ENCODE results near the gene COG3.

DNA sequence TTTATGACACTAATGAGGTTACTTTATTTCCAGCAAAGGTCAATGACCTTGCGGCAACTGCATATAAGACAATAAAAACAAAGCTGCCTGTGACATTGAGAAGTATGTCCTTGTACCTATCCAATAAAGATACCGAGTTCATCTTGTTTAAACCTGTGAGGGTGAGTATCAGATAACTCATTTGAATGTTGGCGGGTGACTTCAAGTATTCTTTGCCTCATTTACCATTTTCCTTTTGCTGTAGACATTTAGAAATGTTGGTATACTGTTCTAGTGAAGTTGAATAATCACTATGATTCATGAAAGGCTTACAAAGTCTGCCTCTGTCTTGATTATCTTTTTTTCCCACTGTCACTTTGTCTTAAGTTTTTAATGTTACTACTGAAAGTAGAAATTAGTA, 65.0 kb downstream of the COG3 start:
- TF ChIP-seq, protein P1, sequence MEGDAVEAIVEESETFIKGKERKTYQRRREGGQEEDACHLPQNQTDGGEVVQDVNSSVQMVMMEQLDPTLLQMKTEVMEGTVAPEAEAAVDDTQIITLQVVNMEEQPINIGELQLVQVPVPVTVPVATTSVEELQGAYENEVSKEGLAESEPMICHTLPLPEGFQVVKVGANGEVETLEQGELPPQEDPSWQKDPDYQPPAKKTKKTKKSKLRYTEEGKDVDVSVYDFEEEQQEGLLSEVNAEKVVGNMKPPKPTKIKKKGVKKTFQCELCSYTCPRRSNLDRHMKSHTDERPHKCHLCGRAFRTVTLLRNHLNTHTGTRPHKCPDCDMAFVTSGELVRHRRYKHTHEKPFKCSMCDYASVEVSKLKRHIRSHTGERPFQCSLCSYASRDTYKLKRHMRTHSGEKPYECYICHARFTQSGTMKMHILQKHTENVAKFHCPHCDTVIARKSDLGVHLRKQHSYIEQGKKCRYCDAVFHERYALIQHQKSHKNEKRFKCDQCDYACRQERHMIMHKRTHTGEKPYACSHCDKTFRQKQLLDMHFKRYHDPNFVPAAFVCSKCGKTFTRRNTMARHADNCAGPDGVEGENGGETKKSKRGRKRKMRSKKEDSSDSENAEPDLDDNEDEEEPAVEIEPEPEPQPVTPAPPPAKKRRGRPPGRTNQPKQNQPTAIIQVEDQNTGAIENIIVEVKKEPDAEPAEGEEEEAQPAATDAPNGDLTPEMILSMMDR (conservative IDR thresholded peaks at IDR 0.05 in 1 of 2, IDR thresholded peaks at IDR 0.05 in 1 of 2; ENCODE audit: low read depth in 1 of 2, low read length in 2 of 2) = no peak
- no peak for TF ChIP-seq EZH2 (IDR thresholded peaks at IDR 0.05; ENCODE audit: low read length, missing control alignments)

All from fibroblast of lung (primary cell).